ENCODE results near the gene BZW1. TPM values are rescaled to one million over a fixed set of nuclear protein-coding genes. Genes with fewer than 3 reads are reported as not detected.

The BZW1 gene
- total and polyA plus RNA-seq, 4 donors = 63.0 to 189 (median 161) TPM

GRCh38 chr2:200847939-200848338 lies 36.2 kb downstream of the BZW1 start:
- H3K27ac ChIP-seq (ENCODE audit: low read depth in 1 of 2, low read length in 2 of 2) = no peak overlapping the region
- no peak overlapping the region for H3K9ac ChIP-seq (ENCODE audit: low read depth in 1 of 2, low read length in 2 of 2)
- no peaks in the 10 kb centered on the region for H3K27me3 ChIP-seq (ENCODE audit: control insufficient read depth in 4 of 4, insufficient read depth in 4 of 4, low read length in 3 of 4)
- no peaks in the 10 kb centered on the region for H3K4me1 ChIP-seq (ENCODE audit: control insufficient read depth in 4 of 4, insufficient read depth in 4 of 4, low read length in 3 of 4)
- no peak for DNase-seq (ENCODE audit: low spot score)
- 88% methylated on average over 4 of the region's 4 CpGs for WGBS
- no peaks in the 10 kb centered on the region for H3K9me3 ChIP-seq (ENCODE audit: control insufficient read depth in 4 of 4, low read length in 3 of 4)
- H3K4me3 ChIP-seq (ENCODE audit: low read depth in 1 of 3, low read length in 3 of 3) = no peak overlapping the region
- TF ChIP-seq ZBTB33 (IDR thresholded peaks at IDR 0.05) = no peak
- no peak for TF ChIP-seq TAF1 (conservative IDR thresholded peaks at IDR 0.05)
- TF ChIP-seq FOXA1 (IDR thresholded peaks at IDR 0.05) = no peak
- TF ChIP-seq RAD21 (IDR thresholded peaks at IDR 0.05) = no peak
- H3K36me3 ChIP-seq (ENCODE audit: control insufficient read depth in 4 of 4, insufficient read depth in 3 of 4, low read depth in 1 of 4, low read length in 3 of 4) = peaks cover 9 to 25% (median 21%) of the 10 kb centered on the region in 4 donors

GRCh38 chr2:200850512-200851256 lies 39.0 kb downstream of the BZW1 start:
- H3K36me3 ChIP-seq (ENCODE audit: control insufficient read depth in 4 of 4, insufficient read depth in 3 of 4, low read depth in 1 of 4, low read length in 3 of 4) = peaks cover 18 to 45% (median 44%) of the 10 kb centered on the region in 4 donors
- H3K9me3 ChIP-seq (ENCODE audit: control insufficient read depth in 4 of 4, low read length in 3 of 4) = no peaks in the 10 kb centered on the region
- DNase-seq (ENCODE audit: low spot score) = no peak
- no peaks in the 10 kb centered on the region for H3K4me1 ChIP-seq (ENCODE audit: control insufficient read depth in 4 of 4, insufficient read depth in 4 of 4, low read length in 3 of 4)
- H3K9ac ChIP-seq (ENCODE audit: low read depth in 1 of 2, low read length in 2 of 2) = no peak overlapping the region
- H3K27ac ChIP-seq (ENCODE audit: low read depth in 1 of 2, low read length in 2 of 2) = no peak overlapping the region
- 93% methylated on average over 14 of the region's 14 CpGs for WGBS
- H3K4me3 ChIP-seq (ENCODE audit: low read depth in 1 of 3, low read length in 3 of 3) = no peak overlapping the region
- no peak for TF ChIP-seq EGR1 (IDR thresholded peaks at IDR 0.05; ENCODE audit: low read depth in 2 of 2)
- no peak for TF ChIP-seq JUND (IDR thresholded peaks at IDR 0.05)
- H3K27me3 ChIP-seq (ENCODE audit: control insufficient read depth in 4 of 4, insufficient read depth in 4 of 4, low read length in 3 of 4) = no peaks in the 10 kb centered on the region

GRCh38 chr2:200851398-200852248 lies 39.9 kb downstream of the BZW1 start:
- H3K9ac ChIP-seq (ENCODE audit: low read depth in 1 of 2, low read length in 2 of 2) = no peak overlapping the region
- WGBS = 98% methylated on average over 6 of the region's 6 CpGs
- no peak overlapping the region for H3K27ac ChIP-seq (ENCODE audit: low read depth in 1 of 2, low read length in 2 of 2)
- no peak for DNase-seq (ENCODE audit: low spot score)
- no peaks in the 10 kb centered on the region for H3K4me1 ChIP-seq (ENCODE audit: control insufficient read depth in 4 of 4, insufficient read depth in 4 of 4, low read length in 3 of 4)
- H3K36me3 ChIP-seq (ENCODE audit: control insufficient read depth in 4 of 4, insufficient read depth in 3 of 4, low read depth in 1 of 4, low read length in 3 of 4) = peaks cover 23 to 53% (median 50%) of the 10 kb centered on the region in 4 donors
- TF ChIP-seq ZBTB33 (IDR thresholded peaks at IDR 0.05) (no peak), SP1 (IDR thresholded peaks at IDR 0.05) (no peak), RXRA (IDR thresholded peaks at IDR 0.05) (no peak), EGR1 (IDR thresholded peaks at IDR 0.05; ENCODE audit: low read depth in 2 of 2) (no peak), JUND (IDR thresholded peaks at IDR 0.05) (no peak), YY1 (IDR thresholded peaks at IDR 0.05) (no peak), TAF1 (conservative IDR thresholded peaks at IDR 0.05) (no peak), ATF3 (IDR thresholded peaks at IDR 0.05) (no peak), NR2F2 (IDR thresholded peaks at IDR 0.05) (no peak)
- H3K27me3 ChIP-seq (ENCODE audit: control insufficient read depth in 4 of 4, insufficient read depth in 4 of 4, low read length in 3 of 4) = no peaks in the 10 kb centered on the region
- no peaks in the 10 kb centered on the region for H3K9me3 ChIP-seq (ENCODE audit: control insufficient read depth in 4 of 4, low read length in 3 of 4)
- no peak overlapping the region for H3K4me3 ChIP-seq (ENCODE audit: low read depth in 1 of 3, low read length in 3 of 3)

Data from liver (tissue), 9 donors.